Endothelial cell of umbilical vein (primary cell): ENCODE results near the gene GAST.

Experiments
- EZH2 ChIP-seq: IDR thresholded peaks from 2 replicates; pipeline ENCODE4 v1.6.1; 2012; ENCODE audit warnings: borderline replicate concordance, low read depth, mild to moderate bottlenecking, moderate library complexity, low read length, inconsistent platforms; ENCODE audit not compliant: severe bottlenecking
- MAX ChIP-seq: IDR thresholded peaks from 2 replicates; pipeline ENCODE4 v1.6.1; 2011; ENCODE audit not compliant: insufficient read depth, insufficient read length
- MYC ChIP-seq: IDR thresholded peaks from one replicate; pipeline ENCODE4 v1.6.1; 2011; ENCODE audit warnings: mild to moderate bottlenecking, low read depth, low read length
- POLR2A ChIP-seq: IDR thresholded peaks from 2 replicates; pipeline ENCODE4 v1.6.1; 2012; ENCODE audit warnings: low read depth, mild to moderate bottlenecking, control low read depth, low read length
- POLR2AphosphoS5 ChIP-seq: IDR thresholded peaks from 2 replicates; pipeline ENCODE4 v1.6.1; 2012; ENCODE audit warnings: low read depth, mild to moderate bottlenecking, control low read depth, low read length, moderate library complexity; ENCODE audit not compliant: insufficient read depth
- TF ChIP-seq, protein P1 (sequence below), 2 donors: IDR thresholded peaks; 1 replicate in 1 of 2; 2 replicates in 1 of 2; pipeline ENCODE4 v1.5.1; 2011; ENCODE audit warnings: low read length in 2 of 2, mild to moderate bottlenecking in 2 of 2, moderate library complexity in 2 of 2, control low read depth in 1 of 2, inconsistent platforms in 1 of 2, low read depth in 1 of 2; ENCODE audit not compliant: insufficient read depth in 1 of 2; ENCODE audit errors: extremely low read depth in 1 of 2

DNA sequence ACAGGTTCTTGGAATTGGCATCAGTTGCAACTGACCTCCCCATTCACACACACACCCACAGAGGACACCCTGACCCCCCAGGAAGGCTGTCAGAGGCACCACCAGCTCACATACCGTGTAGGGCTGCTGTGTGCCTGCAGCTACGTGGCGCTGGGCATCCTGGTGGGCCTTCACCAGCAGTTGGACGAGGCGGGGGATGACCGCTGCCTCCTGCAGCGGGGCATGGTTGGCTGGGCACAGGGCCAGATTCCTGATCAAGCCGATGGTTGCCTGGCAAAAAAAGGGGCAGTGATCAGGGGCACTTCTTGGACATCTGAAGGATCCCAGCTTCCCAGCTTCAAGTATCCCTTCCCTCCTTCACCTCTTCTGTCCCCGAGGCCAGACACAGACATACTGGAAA lies 46.5 kb downstream of the GAST start:
- TF ChIP-seq MYC (no peak), POLR2A (no peak), POLR2AphosphoS5 (no peak), EZH2 (no peak), MAX (no peak)
- TF ChIP-seq, protein P1, sequence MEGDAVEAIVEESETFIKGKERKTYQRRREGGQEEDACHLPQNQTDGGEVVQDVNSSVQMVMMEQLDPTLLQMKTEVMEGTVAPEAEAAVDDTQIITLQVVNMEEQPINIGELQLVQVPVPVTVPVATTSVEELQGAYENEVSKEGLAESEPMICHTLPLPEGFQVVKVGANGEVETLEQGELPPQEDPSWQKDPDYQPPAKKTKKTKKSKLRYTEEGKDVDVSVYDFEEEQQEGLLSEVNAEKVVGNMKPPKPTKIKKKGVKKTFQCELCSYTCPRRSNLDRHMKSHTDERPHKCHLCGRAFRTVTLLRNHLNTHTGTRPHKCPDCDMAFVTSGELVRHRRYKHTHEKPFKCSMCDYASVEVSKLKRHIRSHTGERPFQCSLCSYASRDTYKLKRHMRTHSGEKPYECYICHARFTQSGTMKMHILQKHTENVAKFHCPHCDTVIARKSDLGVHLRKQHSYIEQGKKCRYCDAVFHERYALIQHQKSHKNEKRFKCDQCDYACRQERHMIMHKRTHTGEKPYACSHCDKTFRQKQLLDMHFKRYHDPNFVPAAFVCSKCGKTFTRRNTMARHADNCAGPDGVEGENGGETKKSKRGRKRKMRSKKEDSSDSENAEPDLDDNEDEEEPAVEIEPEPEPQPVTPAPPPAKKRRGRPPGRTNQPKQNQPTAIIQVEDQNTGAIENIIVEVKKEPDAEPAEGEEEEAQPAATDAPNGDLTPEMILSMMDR (IDR thresholded peaks at IDR 0.05; ENCODE audit: extremely low read depth in 1 of 2, insufficient read depth in 1 of 2, low read depth in 1 of 2, low read length in 2 of 2): no peak
